Measurements from ENCODE around the gene RSF1. TPM values are rescaled to one million over a fixed set of nuclear protein-coding genes. Genes with fewer than 3 reads are reported as not detected.

The RSF1 gene
- total RNA-seq, 2 experiments from 2014 or later: 49.9 to 59.2 TPM

DNA sequence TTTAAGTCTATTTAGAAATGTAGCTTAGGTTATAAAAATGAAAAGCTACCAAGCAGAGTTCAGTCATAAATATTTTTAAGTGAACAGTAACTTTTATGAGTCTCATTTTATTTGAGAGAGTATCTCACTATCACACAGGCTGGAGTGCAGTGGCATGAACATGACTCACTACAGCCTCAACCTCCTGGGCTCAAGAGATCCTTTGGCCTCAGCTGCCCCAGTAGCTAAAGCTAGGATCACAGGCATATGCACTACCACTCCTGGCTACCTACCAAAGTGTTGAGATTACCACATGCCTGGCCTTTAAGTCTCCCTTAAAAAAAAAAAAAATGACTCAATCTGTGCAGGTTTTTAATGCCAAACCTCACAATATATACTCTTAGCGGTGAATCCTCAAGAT is 148.3 kb downstream of the RSF1 start:
- ChIA-PET CTCF (interaction anchor here (0.5 to 1.1 kb wide), 2 partner anchors 12 to 328 kb away, joined by 3 to 4 read pairs; no protein-coding TSS in a partner anchor), POLR2A (no interaction called here)
- no peaks in the 10 kb centered on the region for H3K4me1 Mint-ChIP-seq
- peaks cover 56% of the 10 kb centered on the region for H3K36me3 Mint-ChIP-seq (ENCODE audit: low read depth)
- H3K27ac Mint-ChIP-seq: no peak overlapping the region
- ATAC-seq (no peak), DNase-seq (no peak)
- no peaks in the 10 kb centered on the region for H3K9me3 Mint-ChIP-seq (ENCODE audit: low read depth)
- no peaks in the 10 kb centered on the region for H3K27me3 Mint-ChIP-seq
- intact Hi-C loops (cut with DNase I, micrococcal nuclease): no loop called here
- H3K4me3 Mint-ChIP-seq: no peak overlapping the region

DNA sequence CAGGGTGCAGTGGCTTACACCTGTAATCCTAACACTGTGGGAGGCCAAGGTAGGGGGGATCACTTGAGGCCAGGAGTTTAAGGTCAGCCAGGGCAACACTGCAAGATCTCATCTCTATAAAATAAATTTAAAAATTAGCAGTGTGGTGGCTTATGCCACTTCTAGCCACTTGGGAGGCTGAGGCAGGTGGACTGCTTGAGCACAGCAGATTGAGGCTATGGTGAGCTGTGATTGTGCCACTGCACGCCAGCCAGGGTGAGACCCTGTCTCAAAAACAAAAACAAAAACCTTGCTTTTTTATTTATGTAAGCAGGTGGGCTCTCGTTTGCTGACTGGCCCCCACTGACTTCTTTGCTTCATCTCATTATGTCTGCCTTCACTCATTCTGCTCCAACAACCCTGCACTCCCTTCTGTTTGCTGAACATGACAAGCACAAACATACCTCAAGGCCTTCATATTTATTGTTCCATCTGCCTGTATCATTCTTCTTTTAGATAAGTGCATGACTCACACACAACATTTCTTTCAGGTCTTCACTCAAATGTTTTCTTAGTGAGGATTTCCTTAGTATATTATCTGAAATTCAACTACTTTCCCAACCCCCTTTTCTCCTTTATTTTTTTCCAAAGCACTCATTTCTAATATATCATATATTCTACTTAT is 150.5 kb downstream of the RSF1 start:
- H3K9me3 Mint-ChIP-seq (ENCODE audit: low read depth): no peaks in the 10 kb centered on the region
- no peak for DNase-seq
- no peaks in the 10 kb centered on the region for H3K4me1 Mint-ChIP-seq
- H3K4me3 Mint-ChIP-seq: no peak overlapping the region
- ChIA-PET POLR2A (no interaction called here), CTCF (interaction anchor here (1.1 kb wide), 1 partner anchor 12 kb away, joined by 3 read pairs; no protein-coding TSS in a partner anchor)
- intact Hi-C loops (cut with DNase I, micrococcal nuclease): no loop called here
- no peak for ATAC-seq
- H3K27ac Mint-ChIP-seq: no peak overlapping the region
- no peaks in the 10 kb centered on the region for H3K27me3 Mint-ChIP-seq
- H3K36me3 Mint-ChIP-seq (ENCODE audit: low read depth): peaks cover 43% of the 10 kb centered on the region

DNA sequence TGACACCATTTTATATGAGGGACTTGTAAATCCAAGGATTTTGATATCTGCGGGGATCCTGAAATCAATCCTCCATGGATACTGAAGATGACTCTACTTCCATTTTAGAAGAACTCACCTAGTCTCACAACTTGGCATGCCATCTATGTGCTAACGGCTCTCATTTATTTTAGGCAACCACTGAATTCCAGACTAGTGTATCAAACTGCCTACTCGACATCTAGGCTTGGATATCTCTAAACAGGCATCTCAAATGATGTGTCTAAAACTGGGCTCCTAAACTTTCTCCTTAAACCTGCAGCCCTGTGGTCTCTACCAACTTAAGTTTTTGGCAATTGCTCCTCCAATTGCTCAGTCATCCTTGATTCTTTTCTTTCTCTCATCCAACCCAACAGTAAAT is 151.8 kb downstream of the RSF1 start:
- H3K36me3 Mint-ChIP-seq (ENCODE audit: low read depth): peaks cover 36% of the 10 kb centered on the region
- no peaks in the 10 kb centered on the region for H3K27me3 Mint-ChIP-seq
- POLR2A ChIA-PET: no interaction called here
- no peak overlapping the region for H3K4me3 Mint-ChIP-seq
- CTCF ChIA-PET: no interaction called here
- no peaks in the 10 kb centered on the region for H3K9me3 Mint-ChIP-seq (ENCODE audit: low read depth)
- intact Hi-C loops (cut with DNase I, micrococcal nuclease): no loop called here
- H3K4me1 Mint-ChIP-seq: no peaks in the 10 kb centered on the region
- DNase-seq (no peak), ATAC-seq (no peak)
- no peak overlapping the region for H3K27ac Mint-ChIP-seq

DNA sequence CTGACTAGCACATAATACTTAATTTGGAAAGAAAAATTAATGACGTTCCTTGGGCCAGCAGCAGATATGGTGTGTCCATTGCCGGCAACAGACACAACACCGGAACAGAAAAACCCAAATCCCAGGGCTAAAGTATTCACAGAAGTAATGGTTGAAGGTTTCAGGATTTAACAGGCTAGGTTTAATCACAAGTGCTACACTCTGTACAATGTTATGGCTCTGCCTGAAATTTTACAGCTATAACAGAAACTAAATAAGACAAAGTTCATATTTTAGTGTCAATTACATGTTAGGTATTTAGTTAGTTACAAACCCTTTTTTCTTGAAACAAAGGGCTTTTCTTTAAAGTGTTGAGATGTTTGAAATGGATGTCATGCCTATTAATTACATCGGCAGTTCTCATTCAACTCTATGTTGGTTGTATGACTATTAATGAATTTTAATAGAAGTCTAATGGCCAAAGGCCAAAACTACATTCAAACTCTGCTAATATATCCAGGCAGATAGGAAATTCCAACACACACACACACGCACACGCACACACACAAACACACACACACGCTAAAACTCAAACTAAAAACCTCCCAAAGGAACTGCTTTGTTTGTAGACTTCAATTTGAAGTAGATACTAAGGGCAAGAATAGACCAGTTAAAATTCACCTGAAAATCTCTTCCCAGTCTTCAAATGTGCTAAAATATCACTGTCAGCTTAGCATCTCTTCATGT is 155.1 kb downstream of the RSF1 start:
- intact Hi-C loops (cut with DNase I, micrococcal nuclease): no loop called here
- POLR2A ChIA-PET: no interaction called here

DNA sequence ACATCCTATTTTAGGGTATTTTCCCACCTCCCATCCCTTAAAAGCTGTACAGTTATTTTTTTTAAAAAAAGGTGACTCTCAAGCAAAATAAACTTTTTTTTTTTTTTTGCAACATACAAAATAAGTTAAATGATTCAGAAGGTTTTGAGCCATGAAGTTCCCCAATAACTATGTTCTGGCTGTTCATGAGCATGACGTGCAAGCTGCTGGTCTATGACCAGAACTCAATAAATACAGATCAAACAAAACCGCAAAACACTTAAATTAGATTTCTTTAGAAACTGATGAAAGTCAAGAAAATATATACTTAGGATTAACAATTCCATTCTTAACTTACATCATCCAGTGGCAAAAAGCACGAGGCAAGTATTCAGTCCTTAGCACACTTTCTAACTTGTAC is 158.9 kb downstream of the RSF1 start:
- no peaks in the 10 kb centered on the region for H3K27me3 Mint-ChIP-seq
- intact Hi-C loops (cut with DNase I, micrococcal nuclease): no loop called here
- DNase-seq: no peak
- H3K27ac Mint-ChIP-seq: no peak overlapping the region
- ATAC-seq: no peak
- H3K4me1 Mint-ChIP-seq: no peaks in the 10 kb centered on the region
- H3K4me3 Mint-ChIP-seq: no peak overlapping the region
- no peaks in the 10 kb centered on the region for H3K9me3 Mint-ChIP-seq (ENCODE audit: low read depth)
- ChIA-PET CTCF (no interaction called here), POLR2A (no interaction called here)
- H3K36me3 Mint-ChIP-seq (ENCODE audit: low read depth): peaks cover 3% of the 10 kb centered on the region

More for the DNA sequence above, 155.1 kb downstream of the RSF1 start:
- Mint-ChIP-seq H3K9me3 (ENCODE audit: low read depth) (no peaks in the 10 kb centered on the region), H3K4me3 (no peak overlapping the region), H3K27me3 (no peaks in the 10 kb centered on the region), H3K27ac (no peak overlapping the region), H3K36me3 (ENCODE audit: low read depth) (peaks cover 25% of the 10 kb centered on the region), H3K4me1 (no peaks in the 10 kb centered on the region)
- ATAC-seq (no peak), DNase-seq (no peak)
- CTCF ChIA-PET: interaction anchor here (0.7 kb wide), 2 partner anchors 15 to 26 kb away, joined by 3 read pairs; no protein-coding TSS in a partner anchor

DNA sequence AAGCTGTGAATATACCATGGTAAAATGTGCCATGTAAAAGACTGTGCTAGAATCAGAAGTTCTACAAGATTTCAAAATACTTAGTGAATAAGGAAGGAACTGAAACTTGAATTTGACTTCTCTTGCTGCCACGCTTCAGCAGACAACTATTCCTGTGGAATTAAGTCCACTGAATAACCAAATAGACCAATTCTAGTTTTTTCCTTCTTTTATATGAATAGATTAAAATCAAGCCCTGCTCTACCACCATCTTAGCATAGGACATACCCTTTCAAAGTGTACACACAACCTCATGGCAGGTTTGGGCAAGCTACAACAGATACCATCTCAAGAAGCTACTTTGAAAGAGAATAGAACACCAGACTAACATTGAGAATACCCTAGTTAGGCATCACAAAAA is 159.6 kb downstream of the RSF1 start:
- ChIA-PET POLR2A (no interaction called here), CTCF (interaction anchor here (0.6 kb wide), 1 partner anchor 222 kb away, joined by 3 read pairs; no protein-coding TSS in a partner anchor)
- Mint-ChIP-seq H3K9me3 (ENCODE audit: low read depth) (no peaks in the 10 kb centered on the region), H3K4me3 (no peak overlapping the region), H3K27ac (no peak overlapping the region), H3K4me1 (no peaks in the 10 kb centered on the region), H3K36me3 (ENCODE audit: low read depth) (peaks cover 2% of the 10 kb centered on the region), H3K27me3 (no peaks in the 10 kb centered on the region)
- DNase-seq (no peak), ATAC-seq (no peak)
- intact Hi-C loops (cut with DNase I, micrococcal nuclease): no loop called here

DNA sequence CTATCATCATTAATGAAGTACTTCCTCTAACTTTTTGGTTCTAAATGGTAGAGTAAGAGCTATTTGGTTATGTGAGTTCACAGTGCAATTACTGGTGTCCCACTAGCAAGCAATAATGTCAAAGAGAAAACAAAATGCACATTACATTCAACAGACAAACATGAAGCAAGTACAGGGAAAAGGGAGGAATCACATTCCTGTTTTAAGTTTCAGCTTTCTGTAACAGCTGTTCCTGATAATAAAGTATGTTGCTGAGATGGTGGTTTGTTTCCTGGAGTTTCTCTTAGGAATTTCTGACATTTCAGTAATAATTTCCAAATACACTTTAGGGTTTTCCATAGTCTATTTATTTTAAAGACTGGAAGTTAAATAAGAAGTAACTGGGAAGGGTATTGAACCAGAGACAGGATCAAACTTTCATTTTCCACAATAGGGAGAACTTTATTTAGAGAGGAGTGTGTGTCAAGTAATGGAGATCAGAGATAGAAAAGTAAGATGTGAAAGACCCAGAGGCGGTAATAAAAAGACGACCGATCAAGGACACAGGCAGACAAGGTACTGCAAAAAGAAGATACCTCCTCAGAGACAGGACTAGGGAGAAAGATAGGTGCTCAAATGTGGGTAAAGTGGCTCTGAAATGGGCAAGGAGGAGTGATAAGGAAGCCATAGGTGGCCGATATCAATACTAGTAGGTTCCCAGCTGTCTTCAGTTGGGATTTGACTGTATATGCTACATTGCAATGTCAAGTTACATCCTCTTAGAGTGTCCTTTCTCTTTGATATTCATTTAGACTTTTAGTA is 162.1 kb downstream of the RSF1 start:
- Mint-ChIP-seq H3K4me3 (no peak overlapping the region), H3K27ac (no peak overlapping the region), H3K4me1 (no peaks in the 10 kb centered on the region), H3K9me3 (ENCODE audit: low read depth) (no peaks in the 10 kb centered on the region), H3K27me3 (no peaks in the 10 kb centered on the region), H3K36me3 (ENCODE audit: low read depth) (no peaks in the 10 kb centered on the region)
- no peak for DNase-seq
- POLR2A ChIA-PET: no interaction called here
- ATAC-seq: no peak
- CTCF ChIA-PET: interaction anchor here (0.6 to 0.8 kb wide), 2 partner anchors 557 to 596 kb away, joined by 3 read pairs; no protein-coding TSS in a partner anchor
- intact Hi-C loops (cut with DNase I, micrococcal nuclease): no loop called here

DNA sequence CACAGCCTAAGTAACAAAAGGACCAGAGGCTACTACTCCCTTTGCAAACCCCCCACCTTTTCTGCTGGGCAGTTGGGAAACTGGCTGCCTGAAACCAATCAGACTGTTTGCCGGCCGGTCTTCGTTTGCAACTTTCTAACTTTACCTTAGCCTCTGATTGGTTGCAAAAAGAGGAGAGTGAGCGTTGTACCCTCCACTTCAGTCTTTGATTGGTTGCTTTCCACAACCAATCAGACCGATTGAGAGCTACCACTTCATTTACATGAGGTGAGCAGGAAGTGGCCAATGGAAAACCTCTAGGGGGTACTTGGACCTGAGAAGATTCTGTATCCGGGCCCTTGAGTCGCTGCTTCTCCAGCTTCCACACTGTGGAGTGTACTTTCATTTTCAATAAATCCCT is 164.2 kb downstream of the RSF1 start:
- ATAC-seq (no peak), DNase-seq (no peak)
- no peaks in the 10 kb centered on the region for H3K4me1 Mint-ChIP-seq
- H3K9me3 Mint-ChIP-seq (ENCODE audit: low read depth): no peaks in the 10 kb centered on the region
- CTCF ChIA-PET: no interaction called here
- POLR2A ChIA-PET: no interaction called here
- H3K27me3 Mint-ChIP-seq: no peaks in the 10 kb centered on the region
- no peak overlapping the region for H3K4me3 Mint-ChIP-seq
- no peaks in the 10 kb centered on the region for H3K36me3 Mint-ChIP-seq (ENCODE audit: low read depth)
- no peak overlapping the region for H3K27ac Mint-ChIP-seq
- intact Hi-C loops (cut with DNase I, micrococcal nuclease): no loop called here

DNA sequence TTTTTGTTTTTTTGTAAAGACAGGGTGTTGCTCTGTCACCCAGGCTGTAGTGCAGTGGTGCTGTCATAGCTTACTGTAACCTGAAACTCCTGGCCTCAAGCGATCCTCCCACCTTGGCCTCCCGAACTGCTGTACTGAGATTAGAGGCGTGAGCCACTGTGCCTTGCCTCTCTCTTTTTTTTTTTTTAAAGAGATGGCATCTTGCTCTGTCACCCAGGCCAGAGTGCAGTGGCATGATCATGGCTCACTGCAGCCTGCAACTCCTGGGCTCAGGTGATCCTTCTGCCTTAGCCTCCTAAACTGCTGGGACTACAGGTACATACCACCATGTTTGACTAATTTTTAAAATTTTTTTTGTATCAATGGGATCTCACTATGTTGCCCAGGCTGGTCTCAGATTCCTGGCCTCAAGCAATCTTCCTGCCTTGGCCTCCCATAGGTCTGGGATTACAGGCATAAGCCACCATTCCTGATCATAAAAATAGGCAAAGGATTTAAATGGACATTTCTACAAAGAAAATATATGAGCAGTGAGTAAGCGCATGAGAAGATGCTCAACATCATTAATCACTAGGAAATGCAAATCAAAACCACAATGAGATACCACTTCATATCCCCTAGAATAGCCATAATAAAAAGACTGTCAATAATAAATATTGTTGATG is 165.6 kb downstream of the RSF1 start:
- Mint-ChIP-seq H3K27me3 (peaks cover 3% of the 10 kb centered on the region), H3K4me3 (no peak overlapping the region), H3K4me1 (no peaks in the 10 kb centered on the region), H3K27ac (no peak overlapping the region), H3K36me3 (ENCODE audit: low read depth) (no peaks in the 10 kb centered on the region), H3K9me3 (ENCODE audit: low read depth) (no peaks in the 10 kb centered on the region)
- intact Hi-C loops (cut with DNase I, micrococcal nuclease): no loop called here
- ChIA-PET CTCF (interaction anchor here (0.7 kb wide), 1 partner anchor 12 kb away, joined by 3 read pairs; no protein-coding TSS in a partner anchor), POLR2A (interaction anchor here (0.7 kb wide), 1 partner anchor 239 kb away, joined by 6 read pairs; no protein-coding TSS in a partner anchor)
- ATAC-seq: no peak
- no peak for DNase-seq

DNA sequence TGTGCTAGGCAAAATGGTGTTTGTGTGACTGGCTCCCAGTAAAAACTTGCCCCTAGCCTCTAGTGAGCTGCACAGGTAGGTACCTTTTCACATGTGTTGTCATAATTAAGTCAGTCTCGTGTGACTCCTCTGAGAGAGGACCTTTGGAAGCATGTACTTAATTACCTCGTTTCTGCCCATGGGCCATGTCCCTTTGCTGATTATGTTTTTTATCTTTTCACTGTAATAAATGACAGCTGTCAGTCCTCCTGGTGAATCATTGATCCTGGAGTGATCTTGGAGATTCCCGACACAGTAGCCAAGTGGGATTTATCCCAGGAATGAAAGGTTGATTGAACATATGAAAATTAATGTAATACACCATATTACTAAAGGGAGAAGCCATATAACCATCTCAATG is 170.4 kb downstream of the RSF1 start:
- H3K27me3 Mint-ChIP-seq: peaks cover 12% of the 10 kb centered on the region
- H3K27ac Mint-ChIP-seq: no peak overlapping the region
- DNase-seq: no peak
- CTCF ChIA-PET: interaction anchor here (0.7 kb wide), 1 partner anchor 14 kb away, joined by 5 read pairs; no protein-coding TSS in a partner anchor
- ATAC-seq: no peak
- no peak overlapping the region for H3K4me3 Mint-ChIP-seq
- no peaks in the 10 kb centered on the region for H3K36me3 Mint-ChIP-seq (ENCODE audit: low read depth)
- H3K4me1 Mint-ChIP-seq: no peaks in the 10 kb centered on the region
- no peaks in the 10 kb centered on the region for H3K9me3 Mint-ChIP-seq (ENCODE audit: low read depth)
- intact Hi-C loops (cut with DNase I, micrococcal nuclease): no loop called here
- POLR2A ChIA-PET: no interaction called here

DNA sequence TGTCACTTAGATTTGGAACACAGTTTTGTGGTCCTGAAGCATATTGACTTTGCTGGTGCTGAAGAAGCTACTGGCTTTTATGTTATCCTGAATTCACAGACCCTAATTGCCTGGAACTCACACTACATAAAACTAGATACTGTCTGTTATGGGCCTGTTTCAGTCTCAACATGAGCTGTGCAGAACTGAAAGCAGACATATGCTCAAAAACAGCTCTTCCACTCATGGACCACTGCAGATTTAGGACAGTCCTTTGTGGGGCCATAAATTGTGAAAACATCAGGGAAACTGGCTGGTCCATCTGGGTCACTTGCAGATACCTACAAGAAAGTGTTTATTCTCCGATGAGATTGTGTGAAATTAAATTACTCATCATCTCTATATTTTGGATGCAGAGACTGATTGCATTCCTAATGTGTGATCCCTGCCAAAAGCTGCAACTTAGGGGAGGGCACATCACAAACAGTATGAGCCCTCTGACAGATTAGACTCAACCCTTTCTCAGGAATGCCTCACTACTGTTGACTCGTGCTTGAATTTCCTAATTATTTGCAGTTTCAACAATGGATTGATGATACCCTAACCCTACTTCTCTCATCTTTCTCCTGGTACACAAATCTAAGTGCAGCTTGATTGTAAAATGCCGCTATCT is 172.7 kb downstream of the RSF1 start:
- Mint-ChIP-seq H3K9me3 (ENCODE audit: low read depth) (no peaks in the 10 kb centered on the region), H3K36me3 (ENCODE audit: low read depth) (no peaks in the 10 kb centered on the region), H3K27ac (no peak overlapping the region), H3K27me3 (peaks cover 17% of the 10 kb centered on the region), H3K4me3 (no peak overlapping the region), H3K4me1 (no peaks in the 10 kb centered on the region)
- ATAC-seq (no peak), DNase-seq (no peak)
- ChIA-PET POLR2A (no interaction called here), CTCF (no interaction called here)
- intact Hi-C loops (cut with DNase I, micrococcal nuclease): no loop called here
